GM19397 (cell line): ENCODE results near the gene KRT14.
A peak's percentile ranks its signal among the peaks of the same experiment; 100 is the strongest.
"Not testable (repeated sequence)": the region's sequence is repeated elsewhere in the genome, so short reads cannot be mapped to it uniquely, and the experiment has no call there.

Source experiments
- ATAC-seq: cut with Tn5 transposase; IDR thresholded peaks from one replicate; pipeline ENCODE4 v1.9.1; 2021; ENCODE audit warnings: mild to moderate bottlenecking, moderate library complexity; ENCODE audit not compliant: unreplicated experiment

Gene KRT14

DNA sequence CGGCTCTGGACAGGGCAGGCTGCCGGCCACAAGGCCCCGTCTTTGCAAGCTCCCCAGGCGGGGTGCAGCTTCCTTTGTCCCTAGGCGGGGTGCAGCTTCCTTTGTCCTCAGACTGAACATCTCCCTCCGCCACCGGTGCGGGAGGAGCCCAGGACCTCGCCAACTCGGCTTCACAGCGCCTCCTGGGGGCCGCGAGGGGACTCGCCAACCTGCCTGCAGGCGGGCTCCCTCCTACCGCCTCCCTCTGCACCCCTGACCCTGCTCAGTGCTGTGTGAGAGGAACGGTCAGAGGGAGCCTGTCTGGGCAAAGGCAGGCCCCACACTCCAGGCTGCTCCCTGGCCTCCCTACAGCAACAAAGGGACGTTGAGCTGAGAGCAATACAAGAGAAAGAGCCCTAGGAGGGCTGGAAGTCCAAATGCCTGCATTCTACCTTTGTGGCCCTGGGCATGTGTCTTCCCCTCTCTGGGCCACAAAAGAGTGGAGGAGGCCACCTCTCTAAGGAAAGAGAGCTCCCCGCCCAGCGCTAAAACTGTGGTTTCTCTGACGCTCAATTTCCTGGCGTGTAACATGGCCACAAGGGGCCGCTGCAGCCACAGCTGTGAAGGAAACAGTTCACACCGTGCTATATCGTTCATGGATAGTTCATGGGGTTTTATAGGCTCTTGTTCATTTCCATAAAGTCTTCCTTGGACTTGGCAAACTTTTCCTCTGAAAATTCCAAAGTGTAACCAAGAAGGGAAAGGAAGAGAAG lies 37.7 kb downstream of the KRT14 start:
- ATAC-seq, result peak; percentile 69

DNA sequence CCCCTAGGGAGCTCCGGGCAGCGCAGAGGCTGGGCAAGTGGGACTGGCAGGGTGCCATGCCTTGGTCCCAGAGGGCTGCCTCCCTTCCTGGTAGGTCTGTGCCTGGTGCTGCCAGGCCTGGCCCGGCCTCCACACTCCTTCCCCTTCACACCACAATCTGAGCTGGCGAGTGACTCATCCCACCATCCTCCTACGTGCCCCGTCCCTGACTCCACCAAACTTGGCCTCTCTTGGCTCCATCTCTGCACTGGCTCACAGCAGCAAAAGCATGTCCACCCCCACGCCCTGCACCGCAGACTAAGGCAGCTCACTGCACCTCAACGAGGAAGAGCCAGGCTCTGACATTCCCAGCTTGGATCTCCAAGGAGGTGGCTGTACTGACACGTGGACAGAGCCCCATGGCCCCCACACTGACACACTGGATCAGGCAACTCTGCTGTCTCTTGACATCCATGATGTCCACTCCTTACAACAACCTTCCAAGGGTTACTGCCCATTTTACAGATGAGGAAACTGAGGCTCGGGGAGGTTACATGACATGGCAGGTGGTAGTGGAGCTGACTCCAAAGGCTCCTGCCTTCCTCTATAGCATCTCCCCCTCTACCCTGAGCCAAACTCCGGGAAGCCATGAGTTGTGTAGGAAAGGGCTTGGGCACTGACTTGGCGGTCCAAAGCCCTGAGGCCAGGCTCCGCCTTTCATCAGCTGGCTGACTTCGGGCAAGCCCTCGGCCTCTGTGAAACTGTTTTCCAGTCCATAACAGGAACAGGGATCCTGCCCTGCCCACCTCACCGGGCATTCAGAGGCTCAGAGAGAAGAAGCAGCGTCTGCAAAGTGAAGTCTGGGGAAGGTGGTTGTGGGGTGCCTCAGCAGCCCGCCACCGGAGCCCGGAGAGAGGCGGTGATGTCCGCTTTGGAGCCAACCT lies 38.5 kb downstream of the KRT14 start:
- no peak for ATAC-seq

DNA sequence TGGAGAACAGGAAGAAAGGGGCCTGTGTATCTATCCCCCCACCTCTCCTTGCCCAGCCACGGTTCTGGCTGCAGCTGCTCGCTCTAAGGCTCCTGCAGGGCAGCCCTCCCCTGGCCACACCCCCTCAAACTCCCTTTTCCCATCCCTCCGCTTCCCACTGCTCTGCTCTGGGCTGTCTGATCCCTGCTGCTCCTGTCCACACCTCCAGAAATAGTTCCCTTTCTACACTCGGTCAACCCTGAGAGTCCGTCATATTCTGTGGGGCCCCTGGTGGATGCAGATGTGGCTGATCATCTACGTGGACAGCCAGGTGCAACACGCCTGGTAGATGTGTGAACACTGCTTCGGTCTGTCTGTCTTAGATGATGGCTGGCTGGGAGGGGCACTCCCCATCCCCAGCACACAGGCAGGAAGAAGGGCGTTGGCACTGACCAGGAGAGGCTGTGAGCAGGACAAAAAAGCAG lies 39.3 kb downstream of the KRT14 start:
- no peak for ATAC-seq

DNA sequence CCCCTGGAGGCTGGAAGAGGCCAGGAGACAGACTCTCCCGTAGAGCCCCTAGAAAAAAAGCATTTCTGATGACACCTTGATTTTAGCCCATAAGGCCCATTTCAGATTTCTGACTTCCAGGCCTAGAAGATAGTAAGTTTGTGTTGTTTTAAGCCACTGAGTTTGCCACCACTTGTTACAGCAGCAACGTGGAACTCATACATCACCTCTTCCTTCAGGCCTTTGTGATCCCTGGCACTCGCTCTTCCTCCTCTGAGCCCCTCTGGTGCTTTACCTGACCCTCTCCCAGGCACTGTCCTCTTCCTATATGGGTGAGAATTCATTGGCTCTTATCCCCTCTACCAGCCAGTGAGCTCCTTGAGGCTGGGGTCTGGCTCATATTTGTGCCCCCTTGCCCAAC lies 39.9 kb downstream of the KRT14 start:
- ATAC-seq, result no peak

DNA sequence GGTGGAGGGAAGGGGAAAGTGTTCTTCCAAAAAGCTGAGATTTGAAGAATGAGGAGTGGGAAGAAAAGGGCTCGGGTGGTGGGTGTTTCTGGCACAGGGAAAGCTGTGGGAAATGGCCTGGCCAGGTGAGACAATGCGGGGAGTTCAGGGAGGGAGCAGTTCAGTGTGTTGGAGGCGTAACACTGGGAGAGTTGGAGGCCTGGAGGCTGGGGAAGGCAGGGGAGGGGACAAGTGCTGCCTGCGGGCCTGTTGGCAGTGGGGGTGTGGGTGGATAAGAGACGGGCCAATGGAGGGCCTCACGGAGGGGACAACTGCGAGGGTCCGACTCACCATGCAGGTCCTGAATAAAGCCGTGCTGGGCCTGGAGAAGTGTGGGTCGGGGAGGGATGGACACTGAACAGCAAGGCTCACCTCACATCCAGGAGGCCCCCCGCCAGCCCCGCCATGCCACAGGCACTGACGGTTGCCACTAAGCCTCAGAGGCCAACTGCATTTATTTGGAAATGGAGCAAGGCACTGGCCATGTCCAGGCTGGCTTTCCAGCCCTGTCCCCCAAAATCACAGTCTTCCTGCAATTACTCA lies 40.8 kb downstream of the KRT14 start:
- no peak for ATAC-seq

DNA sequence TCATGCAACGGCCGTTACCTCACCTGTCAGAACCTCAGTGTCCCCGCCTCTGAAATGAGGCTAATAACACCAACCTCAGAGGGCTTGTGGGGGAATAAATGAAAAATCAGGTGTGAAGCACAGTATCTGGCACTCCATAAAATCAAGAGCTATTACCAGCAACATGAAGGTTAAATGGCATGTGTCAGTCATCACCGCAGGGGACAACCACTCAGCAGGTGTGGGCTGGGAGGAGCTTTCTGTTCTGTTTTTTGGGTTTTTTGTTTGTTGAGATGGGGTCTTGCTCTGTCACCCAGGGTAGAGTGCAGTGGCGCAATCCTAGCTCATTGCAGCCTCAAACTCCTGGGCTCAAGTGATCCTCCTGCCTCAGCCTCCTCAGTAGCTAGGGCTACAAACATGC lies 41.8 kb downstream of the KRT14 start:
- no peak for ATAC-seq

DNA sequence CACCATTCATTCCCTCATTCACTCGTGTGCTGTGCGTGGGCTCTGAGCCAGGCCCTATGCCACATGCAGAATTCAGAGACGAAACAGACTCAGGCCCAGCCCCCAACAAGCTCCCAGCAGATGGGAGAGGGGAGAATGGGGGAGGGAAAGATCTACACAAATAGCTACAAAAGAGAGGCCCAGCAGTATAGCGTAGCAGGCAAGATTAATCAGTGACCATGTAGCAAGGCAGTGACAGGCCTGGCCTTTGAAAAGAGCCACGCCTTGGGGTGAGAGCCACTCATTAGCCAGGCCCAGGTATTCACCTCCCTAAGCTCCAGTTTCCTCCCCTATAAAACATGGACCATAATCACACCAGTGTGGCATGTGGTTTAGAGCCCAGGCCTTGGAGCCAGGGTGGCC lies 42.2 kb downstream of the KRT14 start:
- no peak for ATAC-seq

DNA sequence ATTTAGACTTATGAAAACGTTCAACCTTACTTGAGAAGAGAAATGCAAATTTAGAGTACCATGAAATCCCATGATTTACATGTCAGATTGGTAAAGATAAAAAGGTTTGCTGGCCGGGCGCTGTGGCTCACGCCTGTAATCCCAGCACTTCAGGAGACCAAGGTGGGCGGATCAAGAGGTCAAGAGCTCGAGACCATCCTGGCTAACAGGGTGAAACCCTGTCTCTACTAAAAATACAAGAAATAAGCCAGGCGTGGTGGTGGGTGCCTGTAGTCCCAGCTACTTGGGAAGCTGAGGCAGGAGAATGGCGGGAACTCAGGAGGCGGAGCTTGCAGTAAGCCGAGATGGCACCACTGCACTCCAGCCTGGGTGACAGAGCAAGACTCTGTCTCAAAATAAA lies 43.9 kb downstream of the KRT14 start:
- ATAC-seq, result not testable (repeated sequence)

DNA sequence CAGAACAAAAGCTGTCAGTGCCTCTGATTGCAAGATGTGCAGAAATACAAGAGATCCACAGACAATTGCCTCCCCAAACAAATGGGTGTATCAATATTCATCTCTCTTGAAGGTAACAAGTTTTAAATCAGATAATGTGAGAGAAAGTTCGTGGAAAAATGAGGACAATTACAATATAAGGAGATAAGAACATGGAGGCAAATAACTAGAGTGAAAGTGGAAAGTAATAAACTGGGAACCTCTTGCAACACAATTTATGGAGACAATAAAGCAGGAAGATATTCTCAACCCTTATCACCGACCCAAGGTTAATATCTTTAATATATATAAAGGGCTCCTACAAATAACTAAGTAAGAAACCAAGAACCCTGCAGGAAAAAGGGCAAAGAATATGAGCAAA lies 44.3 kb downstream of the KRT14 start:
- ATAC-seq, result no peak

DNA sequence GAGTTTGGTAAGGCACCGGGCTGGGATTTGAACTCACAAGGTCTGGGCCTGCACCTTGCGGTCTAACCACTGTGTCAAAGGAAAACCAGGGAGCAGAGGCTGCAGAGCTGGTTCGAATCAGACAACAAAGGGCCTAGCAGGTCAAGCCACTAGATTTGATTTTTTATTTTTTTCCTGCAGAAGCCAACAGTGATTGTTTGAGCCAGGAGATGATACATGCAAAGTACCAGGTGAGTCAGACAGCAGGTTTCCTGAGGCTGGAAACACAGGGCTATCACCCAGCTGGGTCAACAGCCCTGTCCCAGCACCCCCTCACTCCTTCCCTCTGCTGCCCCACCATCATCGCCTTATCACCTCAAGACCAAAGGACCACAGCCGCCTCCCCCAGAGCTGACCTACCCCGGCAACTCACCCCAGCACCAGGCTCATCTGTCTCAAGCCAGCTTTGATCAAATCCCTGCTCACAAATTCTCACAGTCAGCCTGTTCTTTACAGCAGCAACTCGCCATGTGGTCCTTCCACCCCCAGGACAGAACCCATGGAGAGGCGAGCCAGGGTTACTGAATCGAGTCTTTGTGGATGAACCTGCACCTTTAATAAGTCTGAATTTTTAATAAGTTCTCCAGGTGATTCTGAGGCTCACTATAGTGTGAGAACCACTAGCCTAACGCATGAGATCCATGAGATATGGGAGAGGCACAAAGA lies 45.6 kb downstream of the KRT14 start:
- no peak for ATAC-seq

DNA sequence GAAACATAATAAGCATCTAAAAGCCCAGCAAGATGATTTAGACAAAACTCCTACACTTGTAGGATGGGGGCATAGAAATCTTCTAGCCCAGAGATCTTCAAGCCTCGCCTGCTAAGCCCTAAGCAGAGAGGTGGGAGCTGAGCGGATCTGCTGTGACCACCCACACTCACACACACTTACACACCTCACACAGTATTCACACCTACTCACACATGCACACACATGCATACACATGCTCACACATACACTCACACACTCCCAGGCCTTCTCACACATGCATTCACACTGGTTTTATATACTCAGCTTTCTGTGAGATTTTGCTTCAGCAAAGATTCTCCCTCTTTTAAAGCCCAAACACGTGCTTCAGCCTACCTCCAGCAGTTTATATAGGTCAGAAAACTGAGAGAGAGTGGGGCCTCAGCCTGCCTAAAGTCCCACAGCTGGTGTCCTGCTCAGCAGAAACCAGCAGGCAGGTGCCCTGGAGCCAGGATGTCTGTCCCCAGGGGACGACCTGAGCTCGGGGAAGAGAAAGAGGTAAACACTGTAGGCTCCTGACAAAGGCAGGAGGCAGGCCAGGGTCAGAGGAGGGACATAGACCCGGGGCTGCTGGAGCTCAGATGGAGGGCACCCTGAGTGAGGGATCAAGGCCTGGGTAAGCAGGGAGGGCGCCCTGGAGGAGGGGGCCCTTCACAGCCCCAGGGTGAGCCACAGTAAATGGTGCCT lies 46.6 kb downstream of the KRT14 start:
- ATAC-seq, result no peak

DNA sequence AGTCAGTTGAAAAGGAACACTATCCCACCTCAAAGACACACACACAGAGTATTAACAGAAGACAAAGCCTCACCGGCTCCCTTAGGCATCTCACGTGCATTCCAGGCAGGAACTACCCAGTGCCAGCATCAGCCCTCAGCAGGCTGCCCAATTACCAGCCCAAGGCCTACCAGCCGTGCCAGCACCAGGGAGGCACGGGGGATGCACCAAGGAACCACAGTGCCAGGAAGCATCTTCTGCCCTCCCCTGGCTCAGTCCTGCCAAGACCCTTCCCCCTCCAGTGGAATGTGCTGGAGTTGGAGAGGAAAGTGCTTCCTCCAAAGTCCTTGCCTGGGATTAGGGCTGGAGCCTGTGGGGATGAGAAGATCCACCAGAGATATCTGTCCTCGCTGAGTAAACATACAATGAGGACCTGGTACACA lies 47.6 kb downstream of the KRT14 start:
- ATAC-seq, result no peak

DNA sequence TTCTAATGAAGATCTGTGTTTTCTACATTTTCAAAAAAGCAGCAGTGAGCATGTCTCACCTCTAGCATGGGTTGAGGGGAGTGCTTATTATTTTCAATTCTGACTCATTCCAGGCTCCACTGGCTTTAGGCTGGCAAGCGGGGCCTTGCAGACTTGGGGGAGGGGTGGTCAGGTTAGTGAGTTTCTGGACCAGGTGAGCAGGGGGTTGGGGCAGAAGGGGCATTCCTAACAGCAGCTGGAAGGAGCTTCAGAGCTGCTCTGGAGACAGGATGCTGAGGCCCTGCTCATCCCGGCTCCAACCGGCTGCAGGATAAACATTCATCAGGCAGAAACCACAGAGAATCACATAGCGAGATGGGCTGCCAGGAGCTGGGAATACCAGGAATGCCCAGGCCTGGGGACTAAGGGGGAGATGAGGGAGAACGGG lies 48.1 kb downstream of the KRT14 start:
- no peak for ATAC-seq

DNA sequence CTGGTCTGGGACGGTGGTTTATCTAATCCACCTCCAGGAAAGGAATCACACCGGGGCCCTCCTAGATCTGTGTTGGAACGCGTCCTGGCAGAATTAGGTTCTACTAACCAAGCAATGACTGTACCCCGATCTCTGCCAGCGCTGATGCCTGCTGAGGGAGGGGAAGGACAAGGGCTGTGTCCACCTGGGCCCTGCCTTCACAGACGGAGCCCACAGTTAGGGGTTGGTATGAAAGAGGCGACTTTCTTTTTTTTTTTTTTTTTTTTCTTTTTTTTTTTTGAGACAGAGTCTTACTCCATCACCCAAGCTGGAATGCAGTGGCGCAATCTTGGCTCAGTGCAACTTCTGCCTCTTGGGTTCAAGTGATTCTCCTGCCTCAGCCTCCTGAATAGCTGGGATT lies 48.7 kb downstream of the KRT14 start:
- ATAC-seq, result no peak

DNA sequence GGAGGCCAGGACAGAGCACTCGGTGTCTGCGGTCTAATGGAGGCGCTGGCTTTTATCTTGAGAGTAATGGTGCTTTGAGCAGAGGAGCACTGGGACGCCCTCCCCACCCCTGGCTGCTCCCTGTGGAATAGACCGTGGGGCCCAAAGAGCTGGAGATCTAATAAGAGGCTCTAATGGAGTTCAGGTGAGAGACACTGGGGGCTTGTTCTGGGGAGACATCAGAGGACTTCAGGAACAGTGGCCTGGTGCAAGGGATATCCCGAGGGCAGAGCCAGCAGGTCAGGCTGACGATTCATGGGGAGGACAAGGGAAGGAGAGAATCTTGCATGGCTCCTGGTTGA lies 49.1 kb downstream of the KRT14 start:
- no peak for ATAC-seq

DNA sequence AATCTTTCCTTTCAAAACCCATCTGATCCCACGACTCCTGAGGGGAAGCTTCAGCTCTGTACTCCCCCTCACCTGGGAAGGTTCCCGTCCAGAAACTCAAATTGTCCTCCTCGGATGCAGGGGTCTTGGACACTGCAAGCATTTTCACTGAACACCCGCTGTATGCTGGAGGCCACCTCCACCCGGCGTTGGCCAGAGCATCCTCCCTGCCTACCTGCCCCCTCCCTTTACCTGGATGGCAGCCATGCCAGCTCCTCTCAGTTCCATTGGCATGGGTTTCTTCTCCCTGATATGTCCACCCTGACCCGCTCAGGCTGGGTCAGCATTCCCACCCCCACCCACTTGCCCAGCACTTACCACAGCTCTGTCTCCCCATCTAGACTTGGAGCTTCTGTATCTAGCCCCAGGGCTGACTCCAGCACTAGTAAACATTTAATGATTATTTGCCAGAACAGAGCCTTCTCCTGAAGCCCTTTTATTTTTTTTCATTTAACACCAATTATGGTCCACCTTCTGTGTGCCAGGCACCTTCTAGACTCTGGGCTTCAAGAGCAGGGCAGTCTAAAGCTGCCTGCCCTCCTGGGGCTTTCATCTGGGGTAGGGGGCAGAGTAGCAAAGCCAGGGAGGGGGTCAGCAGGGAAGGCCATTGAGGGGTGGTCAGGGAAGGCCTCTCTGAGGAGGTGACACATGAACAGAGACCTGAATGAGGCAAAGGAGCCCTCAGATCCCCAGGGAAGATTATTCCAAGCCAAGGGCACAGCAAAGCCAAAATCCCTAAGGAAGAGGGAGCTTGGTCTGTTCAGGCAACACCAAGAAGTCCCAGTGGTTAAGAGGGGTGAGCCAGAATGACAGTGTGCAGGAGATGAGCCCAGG lies 49.7 kb downstream of the KRT14 start:
- ATAC-seq, result no peak

DNA sequence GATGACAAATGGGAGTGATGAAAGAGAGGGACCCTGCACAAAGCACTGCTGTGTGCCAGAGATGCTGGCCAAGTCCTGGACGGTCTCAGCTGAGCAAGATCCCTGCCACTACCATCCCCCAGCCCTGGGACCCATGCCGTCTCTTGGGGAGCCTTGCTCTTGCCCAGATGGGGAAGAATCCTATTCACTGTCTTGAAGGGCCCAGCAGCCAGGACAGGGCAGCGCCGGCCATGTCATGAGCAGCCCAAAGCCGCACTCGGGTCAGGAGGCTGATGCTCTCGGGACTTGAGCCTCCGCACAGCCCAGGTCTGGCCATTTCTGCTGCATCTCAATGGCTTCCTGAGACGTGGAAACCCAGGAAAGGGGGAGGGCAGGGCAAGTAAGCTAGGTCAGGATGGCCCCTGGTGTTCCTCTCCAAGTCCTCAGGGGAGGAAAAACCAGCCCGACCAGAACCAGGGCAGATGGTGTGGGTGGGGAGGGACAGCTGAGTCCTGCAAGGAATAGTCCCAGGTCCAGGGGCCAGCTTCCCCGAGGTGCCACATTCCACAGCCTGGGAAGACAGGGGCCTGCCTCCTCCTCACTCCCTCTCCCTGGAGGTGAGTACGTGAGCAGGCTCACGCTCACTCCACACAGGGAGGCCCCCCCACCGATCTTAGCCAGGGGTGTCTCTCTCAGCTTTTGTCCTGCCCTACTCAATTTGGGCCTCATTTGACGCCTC lies 50.8 kb downstream of the KRT14 start:
- ATAC-seq, result no peak

DNA sequence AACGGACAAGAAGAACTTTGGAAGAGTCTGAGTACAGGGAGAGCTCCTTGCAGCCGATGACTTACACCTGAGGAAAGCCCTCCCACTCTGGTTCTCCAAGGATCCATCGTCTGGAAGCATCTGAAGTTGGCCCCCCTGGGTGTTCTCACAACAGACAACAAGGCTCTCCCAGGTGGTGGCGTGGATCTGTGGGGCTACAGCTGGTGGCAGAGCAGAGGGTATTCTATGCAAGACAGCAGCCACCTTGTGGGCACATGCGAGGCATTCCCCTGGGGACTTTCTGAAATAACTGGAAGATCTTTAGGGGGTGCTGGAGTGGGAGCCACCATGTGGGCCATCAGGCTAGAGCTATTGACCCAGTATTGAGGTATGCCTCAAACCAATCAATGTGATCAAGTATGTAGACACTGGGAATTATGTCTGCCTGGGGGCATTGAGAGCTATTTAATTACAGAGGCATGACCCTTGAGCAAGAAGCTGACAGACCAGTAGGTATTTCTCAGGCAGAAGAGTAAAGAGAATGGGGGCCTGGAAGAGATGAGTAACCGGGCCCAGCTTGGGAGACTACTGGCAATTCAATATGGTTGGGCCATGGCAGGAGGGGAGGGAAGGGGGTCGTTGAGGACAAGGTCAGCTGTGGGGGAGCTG lies 51.7 kb downstream of the KRT14 start:
- ATAC-seq, result no peak
